H9 (cell line): ENCODE measurements around the gene RADIL. TPM values are rescaled to one million over a fixed set of nuclear protein-coding genes. Genes with fewer than 3 reads are reported as not detected.

Source experiments
- DNase-seq: peaks from one replicate; pipeline ENCODE4 v3.0.0-alpha.2; 2017
- H2AFZ ChIP-seq: one replicate; pipeline ENCODE4 v1.6.1; 2013; ENCODE audit warnings: mild to moderate bottlenecking, low read length, control low read depth, moderate library complexity
- H2AK5ac ChIP-seq: 2 replicates; pipeline ENCODE4 v1.6.1; 2013; ENCODE audit warnings: low read length, control low read depth, mixed read lengths; ENCODE audit not compliant: insufficient read length
- H2BK120ac ChIP-seq: one replicate; pipeline ENCODE4 v1.6.1; 2013; ENCODE audit warnings: low read depth, mild to moderate bottlenecking, low read length, control low read depth, inconsistent platforms; ENCODE audit not compliant: poor library complexity, severe bottlenecking
- H2BK12ac ChIP-seq: 2 replicates; pipeline ENCODE4 v1.6.1; 2013; ENCODE audit warnings: low read length, control low read depth, mixed read lengths, low read depth; ENCODE audit not compliant: insufficient read length
- H2BK15ac ChIP-seq: 2 replicates; pipeline ENCODE4 v1.6.1; 2013; ENCODE audit warnings: low read depth, low read length, control low read depth
- H2BK20ac ChIP-seq: one replicate; pipeline ENCODE4 v1.6.1; 2013; ENCODE audit warnings: low read depth, mild to moderate bottlenecking, low read length, control low read depth, inconsistent platforms; ENCODE audit not compliant: poor library complexity, severe bottlenecking
- H2BK5ac ChIP-seq: 2 replicates; pipeline ENCODE4 v1.6.1; 2013; ENCODE audit warnings: low read length, control low read depth, mixed read lengths; ENCODE audit not compliant: insufficient read length
- H3K14ac ChIP-seq: 2 replicates; pipeline ENCODE4 v1.6.1; 2013; ENCODE audit warnings: low read length, control low read depth; ENCODE audit not compliant: insufficient read depth
- H3K18ac ChIP-seq: 2 replicates; pipeline ENCODE4 v1.6.1; 2013; ENCODE audit warnings: low read depth, mild to moderate bottlenecking, mixed read lengths, low read length, control low read depth; ENCODE audit not compliant: insufficient read length
- H3K23ac ChIP-seq: 2 replicates; pipeline ENCODE4 v1.6.1; 2013; ENCODE audit warnings: low read length, control low read depth, mixed read lengths, low read depth; ENCODE audit not compliant: insufficient read length
- H3K23me2 ChIP-seq: 2 replicates; pipeline ENCODE4 v1.6.1; 2013; ENCODE audit warnings: low read depth, mild to moderate bottlenecking, mixed read lengths, low read length, control low read depth; ENCODE audit not compliant: insufficient read length, poor library complexity, severe bottlenecking
- H3K27ac ChIP-seq: 2 replicates; pipeline ENCODE4 v1.5.1; 2013; ENCODE audit warnings: low read length, control low read depth, mixed read lengths, low read depth; ENCODE audit not compliant: insufficient read length
- H3K27me3 ChIP-seq: 2 replicates; pipeline ENCODE4 v1.6.1; 2013; ENCODE audit warnings: low read length, control low read depth, inconsistent platforms; ENCODE audit not compliant: insufficient read depth
- H3K4ac ChIP-seq: 2 replicates; pipeline ENCODE4 v1.6.1; 2013; ENCODE audit warnings: low read depth, mild to moderate bottlenecking, control low read depth, inconsistent platforms, low read length, moderate library complexity
- H3K4me1 ChIP-seq: 2 replicates; pipeline ENCODE4 v1.6.1; 2013; ENCODE audit warnings: low read length, control low read depth, inconsistent platforms; ENCODE audit not compliant: insufficient read depth
- H3K4me2 ChIP-seq: 2 replicates; pipeline ENCODE4 v1.6.1; 2013; ENCODE audit warnings: low read length, control low read depth, mixed read lengths; ENCODE audit not compliant: insufficient read length, insufficient read depth
- H3K56ac ChIP-seq: 2 replicates; pipeline ENCODE4 v1.6.1; 2013; ENCODE audit warnings: low read depth, mild to moderate bottlenecking, mixed read lengths, low read length, control low read depth; ENCODE audit not compliant: insufficient read length
- H3K79me1 ChIP-seq: 2 replicates; pipeline ENCODE4 v1.6.1; 2013; ENCODE audit warnings: low read depth, mild to moderate bottlenecking, moderate library complexity, low read length, control low read depth, inconsistent platforms; ENCODE audit not compliant: insufficient read depth, poor library complexity, severe bottlenecking
- H3K79me2 ChIP-seq: 2 replicates; pipeline ENCODE4 v1.6.1; 2013; ENCODE audit warnings: low read length, control low read depth, inconsistent platforms; ENCODE audit not compliant: insufficient read depth
- H3K9ac ChIP-seq: 2 replicates; pipeline ENCODE4 v1.6.1; 2013; ENCODE audit warnings: low read length, control low read depth, mixed read lengths; ENCODE audit not compliant: insufficient read length; ENCODE audit errors: extremely low read depth
- H3K9me3 ChIP-seq: one replicate; pipeline ENCODE4 v1.6.1; 2013; ENCODE audit warnings: low read depth, low read length, inconsistent platforms; ENCODE audit not compliant: control insufficient read depth
- H3T11ph ChIP-seq: one replicate; pipeline ENCODE4 v1.6.1; 2013; ENCODE audit warnings: mild to moderate bottlenecking, low read length, control low read depth, inconsistent platforms
- H4K20me1 ChIP-seq: one replicate; pipeline ENCODE4 v1.6.1; 2013; ENCODE audit not compliant: control insufficient read depth, insufficient read length, insufficient read depth
- H4K5ac ChIP-seq: 2 replicates; pipeline ENCODE4 v1.6.1; 2013; ENCODE audit warnings: low read depth, mild to moderate bottlenecking, mixed read lengths, low read length, control low read depth; ENCODE audit not compliant: insufficient read length
- H4K8ac ChIP-seq: replicated peaks from 2 replicates; pipeline ENCODE4 v1.6.1; 2013; ENCODE audit warnings: low read length, control low read depth, mixed read lengths, low read depth; ENCODE audit not compliant: insufficient read length
- H4K91ac ChIP-seq: 2 replicates; pipeline ENCODE4 v1.6.1; 2013; ENCODE audit warnings: low read depth, mild to moderate bottlenecking, moderate library complexity, mixed read lengths, low read length, control low read depth; ENCODE audit not compliant: insufficient read length
- H3K27ac Mint-ChIP-seq, 3 experiments: 2 replicates in 2 of 3; 3 replicates in 1 of 3; pipeline ENCODE4 v1.8.0; 2020 to 2021; ENCODE audit warnings: mixed read lengths in 3 of 3, mild to moderate bottlenecking in 1 of 3, moderate library complexity in 1 of 3
- H3K27me3 Mint-ChIP-seq: 2 replicates; pipeline ENCODE4 v1.8.0; 2021; ENCODE audit warnings: low read depth, mild to moderate bottlenecking, moderate library complexity, mixed read lengths
- H3K36me3 Mint-ChIP-seq, 3 experiments: 2 replicates in 2 of 3; 3 replicates in 1 of 3; pipeline ENCODE4 v1.8.0; 2020 to 2021; ENCODE audit warnings: low read depth in 3 of 3, mixed read lengths in 3 of 3; ENCODE audit not compliant: insufficient read depth in 1 of 3
- H3K4me1 Mint-ChIP-seq, 2 experiments: 2 replicates each; pipeline ENCODE4 v1.8.0; 2020; ENCODE audit warnings: mixed read lengths in 2 of 2
- H3K4me3 Mint-ChIP-seq, 2 experiments: 2 replicates in 1 of 2; 3 replicates in 1 of 2; pipeline ENCODE4 v1.8.0; 2020 to 2021; ENCODE audit warnings: mild to moderate bottlenecking in 2 of 2, mixed read lengths in 2 of 2, moderate library complexity in 1 of 2
- H3K9me3 Mint-ChIP-seq, 2 experiments: 2 replicates in 1 of 2; 3 replicates in 1 of 2; pipeline ENCODE4 v1.8.0; 2020; ENCODE audit warnings: mild to moderate bottlenecking in 2 of 2, mixed read lengths in 2 of 2, moderate library complexity in 1 of 2
- WGBS: extraction: QIAGEN DNeasy Blood & Tissue Kit; methylation state at CpG from one replicate; pipeline ENCODE4 v1.1.7; 2013; ENCODE audit warnings: missing lambda C conversion rate, low lambda C conversion rate, mixed read lengths; ENCODE audit not compliant: insufficient read length; ENCODE audit errors: extremely low coverage; 5-methylcytosine and 5-hydroxymethylcytosine counted together
- total RNA-seq: library from RNA; stranded (reverse); gene quantifications from 2 replicates; pipeline ENCODE4 v1.2.1, GENCODE V29; 2021
- TF ChIP-seq, protein P1 (sequence below): fragments of 200-600 bp; sonication (generic); conservative IDR thresholded peaks from 3 replicates; pipeline ENCODE4 v1.8.0; 2021; ENCODE audit warnings: antibody characterized with exemption, mild to moderate bottlenecking

Gene RADIL
- total RNA-seq, 1 experiment from 2014 or later = 4.7 TPM

DNA sequence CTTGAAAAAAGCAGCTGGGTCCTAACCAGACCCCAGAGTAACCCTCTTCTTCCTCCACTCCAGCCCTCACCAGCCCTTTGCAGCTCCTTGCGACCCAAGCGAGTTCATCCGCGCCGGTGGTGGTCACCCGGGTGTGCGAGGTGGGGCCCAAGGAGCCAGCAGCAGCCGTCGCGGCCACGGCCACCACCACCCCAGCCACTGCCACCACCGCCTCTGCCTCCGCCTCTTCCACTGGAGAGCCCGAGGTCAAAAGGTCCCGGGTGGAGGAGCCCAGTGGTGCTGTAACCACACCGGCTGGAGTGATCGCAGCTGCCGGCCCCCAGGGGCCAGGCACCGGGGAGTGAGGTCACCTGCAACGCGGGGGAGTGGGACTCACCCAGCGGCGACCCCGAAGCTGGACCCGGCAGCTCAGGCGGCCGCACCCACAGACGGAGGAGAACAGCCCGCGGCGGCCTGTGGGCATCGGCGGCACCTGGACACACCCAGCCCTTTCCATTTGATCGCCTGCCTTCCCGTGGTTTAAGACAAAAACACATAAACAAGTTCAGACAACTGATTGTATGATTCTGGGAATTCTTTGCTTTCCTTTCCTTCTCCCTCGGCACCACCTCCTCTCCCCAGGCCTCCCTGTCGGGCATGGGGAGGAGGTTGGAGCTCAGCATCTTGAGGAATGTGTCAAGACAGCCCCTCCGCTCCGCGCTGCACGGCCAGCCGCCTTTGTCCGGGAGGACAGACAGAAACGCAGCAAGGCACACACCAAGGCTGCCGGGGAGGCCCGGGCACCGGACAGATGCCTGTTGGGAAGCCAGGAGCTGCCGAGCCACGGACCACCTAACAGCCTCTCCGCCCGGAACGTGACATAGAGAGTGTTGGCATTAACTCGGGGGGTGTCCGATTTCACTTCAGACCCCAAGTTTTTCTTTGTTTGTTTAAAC lies 121.1 kb downstream of the RADIL start:
- H3K9me3 Mint-ChIP-seq = no peaks in the 10 kb centered on the region
- TF ChIP-seq, protein P1, sequence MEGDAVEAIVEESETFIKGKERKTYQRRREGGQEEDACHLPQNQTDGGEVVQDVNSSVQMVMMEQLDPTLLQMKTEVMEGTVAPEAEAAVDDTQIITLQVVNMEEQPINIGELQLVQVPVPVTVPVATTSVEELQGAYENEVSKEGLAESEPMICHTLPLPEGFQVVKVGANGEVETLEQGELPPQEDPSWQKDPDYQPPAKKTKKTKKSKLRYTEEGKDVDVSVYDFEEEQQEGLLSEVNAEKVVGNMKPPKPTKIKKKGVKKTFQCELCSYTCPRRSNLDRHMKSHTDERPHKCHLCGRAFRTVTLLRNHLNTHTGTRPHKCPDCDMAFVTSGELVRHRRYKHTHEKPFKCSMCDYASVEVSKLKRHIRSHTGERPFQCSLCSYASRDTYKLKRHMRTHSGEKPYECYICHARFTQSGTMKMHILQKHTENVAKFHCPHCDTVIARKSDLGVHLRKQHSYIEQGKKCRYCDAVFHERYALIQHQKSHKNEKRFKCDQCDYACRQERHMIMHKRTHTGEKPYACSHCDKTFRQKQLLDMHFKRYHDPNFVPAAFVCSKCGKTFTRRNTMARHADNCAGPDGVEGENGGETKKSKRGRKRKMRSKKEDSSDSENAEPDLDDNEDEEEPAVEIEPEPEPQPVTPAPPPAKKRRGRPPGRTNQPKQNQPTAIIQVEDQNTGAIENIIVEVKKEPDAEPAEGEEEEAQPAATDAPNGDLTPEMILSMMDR = no peak
- peaks cover 9 to 11% (median 10%) of the 10 kb centered on the region in 3 experiments; a peak in 6 of 7 replicates for H3K36me3 Mint-ChIP-seq
- Histone ChIP-seq H3K56ac (no peak overlapping the region), H4K5ac (no peak overlapping the region), H3K79me1 (no peaks in the 10 kb centered on the region), H3K23ac (no peak overlapping the region), H3K4ac (no peak overlapping the region), H3K18ac (no peak overlapping the region), H3K9ac (no peak overlapping the region), H3K27me3 (no peaks in the 10 kb centered on the region), H2BK12ac (no peak overlapping the region), H2BK15ac (no peak overlapping the region), H4K20me1 (no peaks in the 10 kb centered on the region), H3K4me1 (no peaks in the 10 kb centered on the region), H3K27ac (no peak overlapping the region), H3K9me3 (no peaks in the 10 kb centered on the region), H3K79me2 (no peaks in the 10 kb centered on the region), H2BK5ac (no peak overlapping the region), H4K8ac (no peak overlapping the region), H3K14ac (no peak overlapping the region), H2BK20ac (no peak overlapping the region), H3K23me2 (no peaks in the 10 kb centered on the region), H3T11ph (no peak overlapping the region), H2AK5ac (no peak overlapping the region), H2AFZ (no peak overlapping the region), H4K91ac (no peak overlapping the region), H2BK120ac (no peak overlapping the region), H3K4me2 (no peak overlapping the region)
- no peaks in the 10 kb centered on the region for H3K4me1 Mint-ChIP-seq
- peak overlapping the region in 1 of 3 experiments; percentile 35; a peak in 1 of 7 replicates for H3K27ac Mint-ChIP-seq
- no peak for DNase-seq
- H3K4me3 Mint-ChIP-seq = no peak overlapping the region
- H3K27me3 Mint-ChIP-seq = no peaks in the 10 kb centered on the region
- no CpG with 5 or more reads among the region's 54 CpGs for WGBS
